Activated naive CD8-positive, alpha-beta T cell treated with anti-CD3 and anti-CD28 coated beads, Interleukin-2, amount 10 ng/mL, durations not matched to agents 7 days and 5 days (primary cell): ENCODE results near the gene CROCC. TPM values are rescaled to one million over a fixed set of nuclear protein-coding genes. Genes with fewer than 3 reads are reported as not detected.
"Not testable (repeated sequence)": the region's sequence is repeated elsewhere in the genome, so short reads cannot be mapped to it uniquely, and the experiment has no call there.

Experiments
- ATAC-seq: fragments of 150-1000 bp; cut with Tn5 transposase; one replicate; pipeline ENCODE4 v1.10.0; 2021; ENCODE audit warnings: low read depth, moderate library complexity
- POLR2A ChIA-PET: fragments of 350-600 bp; sonication (Branson Sonifier 250); formaldehyde crosslinking; loops from one replicate; lab custom pipeline; 2021; ENCODE audit warnings: antibody characterized with exemption; lab: Charles Lee
- DNase-seq: peaks from one replicate; pipeline ENCODE4 v3.0.0; 2021
- H3K27ac Mint-ChIP-seq: one replicate; pipeline ENCODE4 v1.8.0; 2022; ENCODE audit warnings: mild to moderate bottlenecking, mixed read lengths
- H3K27me3 Mint-ChIP-seq: one replicate; pipeline ENCODE4 v1.8.0; 2022; ENCODE audit warnings: mild to moderate bottlenecking, moderate library complexity, mixed read lengths
- H3K36me3 Mint-ChIP-seq: one replicate; pipeline ENCODE4 v1.8.0; 2021; ENCODE audit warnings: mild to moderate bottlenecking, mixed read lengths
- H3K4me1 Mint-ChIP-seq: one replicate; pipeline ENCODE4 v1.8.0; 2021; ENCODE audit warnings: mixed read lengths
- H3K4me3 Mint-ChIP-seq: one replicate; pipeline ENCODE4 v1.8.0; 2022; ENCODE audit warnings: mild to moderate bottlenecking, moderate library complexity, mixed read lengths
- H3K9me3 Mint-ChIP-seq: one replicate; pipeline ENCODE4 v1.8.0; 2021; ENCODE audit warnings: mixed read lengths
- total RNA-seq, 2 experiments: library from RNA; stranded (reverse); gene quantifications; one replicate each; pipeline ENCODE4 v1.2.3, GENCODE V29; 2021

The CROCC gene
- total RNA-seq, 2 experiments from 2014 or later, result 63.0 to 69.8 TPM

GRCh38 chr1:16925635-16926490 lies 4.1 kb downstream of the CROCC start:
- POLR2A ChIA-PET, result interaction anchor here (1.2 kb wide), 1 partner anchor 21 kb away, joined by 5 read pairs; no protein-coding TSS in a partner anchor
- H3K36me3 Mint-ChIP-seq, result peaks cover 2% of the 10 kb centered on the region
- H3K27me3 Mint-ChIP-seq, result no peaks in the 10 kb centered on the region
- H3K4me3 Mint-ChIP-seq, result no peak overlapping the region
- no peak overlapping the region for H3K27ac Mint-ChIP-seq
- no peaks in the 10 kb centered on the region for H3K9me3 Mint-ChIP-seq
- DNase-seq (no peak), ATAC-seq (no peak)
- peaks cover 29% of the 10 kb centered on the region for H3K4me1 Mint-ChIP-seq

DNA sequence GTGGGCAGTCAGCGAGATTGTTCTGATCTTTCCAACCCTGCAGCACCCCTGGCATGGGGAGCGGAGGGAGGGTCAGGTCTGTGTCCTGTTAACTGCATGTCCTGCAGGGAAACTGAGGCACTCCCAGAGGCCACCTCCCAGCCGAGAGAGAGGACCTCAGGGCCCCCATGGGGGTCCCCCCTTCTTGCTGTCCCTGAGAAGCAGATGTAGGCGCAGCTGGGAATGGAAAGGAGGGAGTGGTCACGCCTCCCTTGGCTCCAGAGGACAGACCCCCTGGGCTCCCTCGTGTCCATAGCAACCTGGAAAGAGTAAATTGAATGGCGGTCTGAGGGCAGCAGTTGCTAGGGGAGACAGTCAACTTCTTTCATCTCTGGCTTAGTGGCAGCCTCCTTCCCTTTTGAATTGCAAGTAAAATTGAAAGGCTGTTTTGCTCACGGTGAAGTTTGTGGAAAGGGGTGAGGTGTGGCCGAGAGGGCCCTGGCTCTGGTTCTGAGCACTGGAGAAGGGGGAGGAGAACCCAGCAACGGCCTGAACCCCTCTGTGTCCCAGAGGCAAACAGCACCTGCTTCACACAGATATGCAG lies 4.9 kb downstream of the CROCC start:
- POLR2A ChIA-PET, result no interaction called here
- H3K4me3 Mint-ChIP-seq, result no peak overlapping the region
- no peak for DNase-seq
- peaks cover 2% of the 10 kb centered on the region for H3K36me3 Mint-ChIP-seq
- H3K27ac Mint-ChIP-seq, result peak overlapping the region; percentile 25
- no peak for ATAC-seq
- H3K27me3 Mint-ChIP-seq, result no peaks in the 10 kb centered on the region
- H3K9me3 Mint-ChIP-seq, result no peaks in the 10 kb centered on the region
- H3K4me1 Mint-ChIP-seq, result peaks cover 27% of the 10 kb centered on the region

- no peak for DNase-seq
- no peak for ATAC-seq
- H3K27me3 Mint-ChIP-seq, result no peaks in the 10 kb centered on the region
- POLR2A ChIA-PET, result interaction anchor here (1.1 kb wide), 1 partner anchor 23 kb away, joined by 6 read pairs; no protein-coding TSS in a partner anchor
- no peaks in the 10 kb centered on the region for H3K9me3 Mint-ChIP-seq
- H3K4me1 Mint-ChIP-seq, result peaks cover 20% of the 10 kb centered on the region
- H3K27ac Mint-ChIP-seq, result peak overlapping the region; percentile 25
- H3K4me3 Mint-ChIP-seq, result no peak overlapping the region
- peaks cover 2% of the 10 kb centered on the region for H3K36me3 Mint-ChIP-seq
Observed at GRCh38 chr1:16927256-16927655, 5.5 kb downstream of the CROCC start.

GRCh38 chr1:16927711-16928485 lies 6.2 kb downstream of the CROCC start:
- DNase-seq (no peak), ATAC-seq (no peak)
- no peaks in the 10 kb centered on the region for H3K27me3 Mint-ChIP-seq
- H3K9me3 Mint-ChIP-seq, result no peaks in the 10 kb centered on the region
- no peak overlapping the region for H3K27ac Mint-ChIP-seq
- POLR2A ChIA-PET, result interaction anchor here (1.1 kb wide), 1 partner anchor 23 kb away, joined by 6 read pairs; no protein-coding TSS in a partner anchor
- no peak overlapping the region for H3K4me3 Mint-ChIP-seq
- H3K4me1 Mint-ChIP-seq, result peaks cover 14% of the 10 kb centered on the region
- peaks cover 2% of the 10 kb centered on the region for H3K36me3 Mint-ChIP-seq

DNA sequence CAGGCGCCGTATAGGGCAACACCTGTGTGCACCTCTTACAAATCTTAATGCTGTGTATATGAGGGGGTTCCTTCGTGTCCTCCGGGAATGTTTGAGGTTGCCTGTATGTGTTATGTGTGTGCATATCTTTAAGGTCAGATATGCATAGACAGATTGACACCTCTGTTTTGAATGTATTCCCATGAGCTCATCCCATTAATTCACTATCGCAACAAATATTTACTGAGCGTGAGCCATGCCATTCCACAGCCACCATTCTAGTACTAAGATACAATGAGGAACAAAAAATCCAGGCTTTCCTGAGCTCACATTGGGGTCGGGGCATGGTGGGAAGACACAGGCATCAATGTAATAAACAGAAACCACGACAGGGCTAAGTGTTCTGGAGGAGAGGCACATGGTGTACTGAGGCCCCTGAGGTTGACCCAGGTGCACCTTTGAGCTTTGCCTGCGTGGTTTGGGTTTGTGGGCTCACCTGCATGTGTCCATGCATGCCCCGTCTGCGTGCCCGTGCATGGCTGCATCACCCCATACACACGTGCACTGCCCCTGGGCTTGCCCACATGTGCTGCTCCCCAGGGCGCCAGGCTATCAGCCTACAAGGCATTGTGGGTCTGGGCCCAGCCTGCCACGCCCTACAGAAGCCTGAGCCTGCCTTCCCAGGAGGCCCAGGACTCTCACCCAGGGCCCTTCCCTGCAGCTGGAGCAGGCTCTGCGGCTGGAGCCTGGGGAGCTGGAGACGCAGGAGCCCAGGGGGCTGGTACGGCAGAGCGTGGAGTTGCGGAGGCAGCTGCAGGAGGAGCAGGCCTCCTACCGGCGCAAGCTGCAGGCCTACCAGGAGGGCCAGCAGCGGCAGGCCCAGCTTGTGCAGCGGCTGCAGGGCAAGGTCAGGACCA lies 7.7 kb downstream of the CROCC start:
- POLR2A ChIA-PET, ATAC-seq, H3K9me3 Mint-ChIP-seq, H3K27ac Mint-ChIP-seq, H3K36me3 Mint-ChIP-seq, H3K4me3 Mint-ChIP-seq, DNase-seq, H3K27me3 Mint-ChIP-seq: not testable (repeated sequence)
- H3K4me1 Mint-ChIP-seq, result peaks cover 13% of the 10 kb centered on the region

DNA sequence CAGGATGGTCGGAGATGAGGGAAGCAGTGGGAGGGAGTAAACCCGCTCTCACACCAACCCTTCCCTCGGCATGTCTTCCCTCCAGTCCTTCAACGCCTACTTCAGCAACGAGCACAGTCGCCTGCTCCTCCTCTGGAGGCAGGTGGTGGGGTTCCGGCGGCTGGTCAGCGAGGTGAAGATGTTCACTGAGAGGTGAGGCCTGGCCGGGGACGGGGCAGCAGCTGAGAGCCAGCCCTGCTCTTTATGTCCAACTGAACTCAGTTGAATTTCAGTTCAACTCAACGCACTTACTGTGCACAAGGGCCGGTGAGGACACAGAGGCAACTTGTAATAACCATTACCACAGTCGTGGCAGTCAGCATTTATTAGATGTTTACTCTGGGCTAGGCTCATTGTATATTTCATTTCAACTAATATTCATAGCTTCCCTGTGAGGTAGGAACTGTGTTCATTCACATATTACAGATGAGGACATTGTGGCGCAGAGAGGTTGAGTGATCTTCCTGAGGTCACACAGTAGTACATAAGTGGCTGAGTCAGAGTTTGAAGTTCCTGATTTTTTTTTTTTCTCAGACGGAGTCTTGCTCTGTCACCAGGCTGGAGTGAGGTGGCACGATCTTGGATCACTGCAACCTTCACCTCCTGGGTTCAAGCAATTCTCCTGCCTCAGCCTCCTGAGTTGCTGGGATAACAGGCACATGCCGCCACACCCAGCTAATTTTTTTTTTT lies 9.6 kb downstream of the CROCC start:
- H3K4me3 Mint-ChIP-seq, H3K9me3 Mint-ChIP-seq, H3K27ac Mint-ChIP-seq, H3K4me1 Mint-ChIP-seq, POLR2A ChIA-PET, DNase-seq, ATAC-seq, H3K27me3 Mint-ChIP-seq, H3K36me3 Mint-ChIP-seq: not testable (repeated sequence)

DNA sequence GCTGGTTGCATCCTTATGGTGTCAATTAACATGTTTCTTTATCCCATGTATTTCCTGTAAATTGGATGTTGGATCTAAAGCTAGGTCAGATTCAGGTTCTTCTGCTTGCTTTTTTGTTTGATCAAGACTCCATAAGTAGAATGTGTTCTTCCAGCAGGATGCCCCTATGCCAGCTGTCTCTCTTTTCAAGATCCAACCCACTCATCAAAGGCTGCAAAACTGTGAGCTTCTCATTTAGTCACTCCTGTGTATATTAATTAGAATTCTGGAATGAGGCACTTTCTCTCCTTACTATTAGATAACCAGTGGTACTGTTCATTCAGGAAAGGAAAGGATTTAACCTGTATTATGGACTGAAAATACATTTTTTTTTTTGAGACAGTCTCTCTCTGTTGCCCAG lies 12.2 kb downstream of the CROCC start:
- H3K27ac Mint-ChIP-seq, H3K4me1 Mint-ChIP-seq, POLR2A ChIA-PET, H3K9me3 Mint-ChIP-seq, ATAC-seq, H3K4me3 Mint-ChIP-seq, H3K36me3 Mint-ChIP-seq, DNase-seq, H3K27me3 Mint-ChIP-seq: not testable (repeated sequence)

GRCh38 chr1:16936580-16936979 lies 14.8 kb downstream of the CROCC start:
- H3K9me3 Mint-ChIP-seq, H3K27me3 Mint-ChIP-seq, ATAC-seq, DNase-seq, H3K4me1 Mint-ChIP-seq, H3K4me3 Mint-ChIP-seq, H3K36me3 Mint-ChIP-seq, H3K27ac Mint-ChIP-seq: not testable (repeated sequence)
- POLR2A ChIA-PET, result interaction anchor here (0.7 kb wide), 1 partner anchor 34 kb away, joined by 5 read pairs; no protein-coding TSS in a partner anchor

DNA sequence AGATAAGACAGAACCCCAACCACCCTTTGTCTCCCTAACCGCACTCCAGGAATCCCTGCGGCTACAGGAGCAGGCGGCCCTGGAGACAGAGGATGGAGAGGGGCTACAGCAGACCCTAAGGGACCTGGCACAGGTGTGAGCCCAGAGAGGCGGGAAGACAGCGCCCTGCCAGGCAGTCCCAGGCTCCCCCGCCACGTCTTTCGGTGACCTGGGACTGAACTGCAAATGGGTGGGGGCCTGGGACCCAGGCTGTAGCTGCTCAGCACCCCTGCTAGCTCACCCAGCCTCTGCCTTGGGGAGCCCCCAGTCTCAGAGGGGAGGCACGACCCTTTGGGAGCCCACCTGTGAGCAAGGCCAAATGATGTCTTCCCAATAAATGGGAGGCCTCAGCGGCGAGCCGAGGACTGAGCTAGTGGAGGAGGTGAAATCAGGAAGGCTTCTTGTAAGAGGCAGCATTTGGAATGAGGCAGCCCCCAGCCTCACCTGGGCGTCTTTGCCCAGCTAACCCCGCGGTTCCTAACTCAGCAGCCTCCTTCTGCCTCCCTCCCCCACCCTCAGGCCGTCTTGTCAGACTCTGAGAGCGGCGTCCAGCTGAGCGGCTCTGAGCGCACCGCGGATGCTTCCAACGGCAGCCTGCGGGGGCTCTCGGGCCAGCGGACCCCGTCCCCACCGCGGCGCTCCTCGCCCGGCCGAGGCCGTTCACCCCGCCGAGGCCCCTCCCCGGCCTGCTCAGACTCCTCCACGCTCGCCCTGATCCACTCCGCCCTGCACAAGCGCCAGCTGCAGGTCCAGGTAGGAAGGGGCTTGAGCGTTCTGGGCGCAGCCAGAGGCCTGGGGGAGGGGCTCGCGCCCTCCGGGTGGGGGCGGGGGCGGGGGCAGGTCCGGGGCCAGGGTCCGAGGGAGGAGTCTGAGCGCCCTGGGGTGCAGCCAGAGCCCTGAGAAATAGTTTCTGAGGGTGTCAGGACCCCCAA lies 16.9 kb downstream of the CROCC start:
- no peaks in the 10 kb centered on the region for H3K9me3 Mint-ChIP-seq
- POLR2A ChIA-PET, result interaction anchor here (0.7 kb wide), 1 partner anchor 644 kb away, joined by 3 read pairs; no protein-coding TSS in a partner anchor
- no peak for ATAC-seq
- H3K27ac Mint-ChIP-seq, result no peak overlapping the region
- no peak for DNase-seq
- no peaks in the 10 kb centered on the region for H3K4me1 Mint-ChIP-seq
- no peak overlapping the region for H3K4me3 Mint-ChIP-seq
- no peaks in the 10 kb centered on the region for H3K27me3 Mint-ChIP-seq
- H3K36me3 Mint-ChIP-seq, result no peaks in the 10 kb centered on the region

DNA sequence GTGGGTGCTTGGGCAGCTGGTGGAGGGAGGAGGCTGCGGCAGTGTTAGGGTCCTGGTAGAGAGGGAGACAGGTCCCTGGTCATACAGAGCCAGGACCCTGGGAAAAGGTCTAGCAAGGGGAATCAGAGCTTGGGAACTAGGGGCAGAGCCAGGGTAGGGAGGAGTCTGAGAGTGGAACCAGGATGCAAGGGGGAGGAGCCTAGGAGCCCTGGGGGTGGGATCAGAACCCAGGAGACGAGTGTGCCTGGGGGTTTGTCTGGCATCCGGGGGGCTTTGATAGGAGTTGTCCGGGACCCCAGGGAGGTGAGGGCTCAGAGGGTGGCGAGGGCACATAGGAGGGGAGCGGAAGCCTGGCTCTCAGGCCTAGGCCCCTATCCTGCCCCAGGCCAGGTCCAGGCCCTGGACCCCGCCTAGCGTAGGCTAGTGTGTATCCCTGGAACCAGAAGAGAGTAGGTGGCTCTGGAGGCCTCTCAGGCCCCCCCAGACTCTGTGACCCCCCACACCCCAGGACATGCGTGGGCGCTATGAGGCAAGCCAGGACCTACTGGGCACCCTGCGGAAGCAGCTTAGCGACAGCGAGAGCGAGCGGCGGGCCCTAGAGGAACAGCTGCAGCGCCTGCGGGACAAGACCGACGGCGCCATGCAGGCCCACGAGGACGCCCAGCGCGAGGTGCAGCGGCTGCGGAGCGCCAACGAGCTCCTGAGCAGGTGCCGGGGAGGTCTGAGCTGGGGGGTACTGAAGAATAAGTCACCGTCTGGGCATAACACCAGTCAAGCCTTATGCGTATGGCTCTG lies 17.9 kb downstream of the CROCC start:
- not testable (repeated sequence) for H3K27ac Mint-ChIP-seq, H3K9me3 Mint-ChIP-seq, H3K27me3 Mint-ChIP-seq, H3K4me1 Mint-ChIP-seq, ATAC-seq, DNase-seq, H3K36me3 Mint-ChIP-seq, H3K4me3 Mint-ChIP-seq
- POLR2A ChIA-PET, result interaction anchor here (0.6 to 0.7 kb wide), 2 partner anchors 77 to 643 kb away, joined by 3 to 5 read pairs; no protein-coding TSS in a partner anchor

DNA sequence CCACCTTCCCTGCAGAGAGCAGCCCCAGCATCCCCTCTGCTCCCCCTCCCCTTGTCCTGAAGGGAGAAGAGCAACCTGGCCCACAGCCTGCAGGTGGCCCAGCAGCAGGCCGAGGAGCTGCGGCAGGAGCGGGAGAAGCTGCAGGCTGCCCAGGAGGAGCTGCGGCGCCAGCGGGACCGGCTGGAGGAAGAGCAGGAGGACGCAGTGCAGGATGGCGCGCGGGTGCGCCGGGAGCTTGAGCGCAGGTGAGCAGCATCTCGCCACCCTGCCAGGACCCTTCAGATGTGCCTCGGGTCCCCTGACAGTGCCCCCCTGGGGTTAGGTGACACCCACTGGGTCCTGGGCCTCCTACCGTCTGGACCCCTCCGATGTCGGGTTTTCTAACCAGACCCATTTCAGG lies 22.3 kb downstream of the CROCC start:
- H3K27ac Mint-ChIP-seq, result no peak overlapping the region
- POLR2A ChIA-PET, result no interaction called here
- H3K27me3 Mint-ChIP-seq, result no peaks in the 10 kb centered on the region
- no peak overlapping the region for H3K4me3 Mint-ChIP-seq
- no peaks in the 10 kb centered on the region for H3K9me3 Mint-ChIP-seq
- ATAC-seq (no peak), DNase-seq (no peak)
- H3K36me3 Mint-ChIP-seq, result peaks cover 2% of the 10 kb centered on the region
- H3K4me1 Mint-ChIP-seq, result no peaks in the 10 kb centered on the region
